Rectal smooth muscle tissue (tissue), 1 donor: ENCODE data around the gene CCNF.
A peak's percentile ranks its signal among the peaks of the same experiment; 100 is the strongest.

Experiments
- H3K27ac ChIP-seq: one replicate; pipeline ENCODE4 v1.7.0; 2013; ENCODE audit warnings: low read depth, low read length, inconsistent platforms
- H3K27me3 ChIP-seq: one replicate; pipeline ENCODE4 v1.7.0; 2013; ENCODE audit warnings: low read length; ENCODE audit not compliant: control insufficient read depth, insufficient read depth
- H3K36me3 ChIP-seq: one replicate; pipeline ENCODE4 v1.7.0; 2013; ENCODE audit warnings: low read length; ENCODE audit not compliant: control insufficient read depth, insufficient read depth
- H3K4me1 ChIP-seq: one replicate; pipeline ENCODE4 v1.7.0; 2013; ENCODE audit warnings: low read length; ENCODE audit not compliant: control insufficient read depth, insufficient read depth
- H3K4me3 ChIP-seq: one replicate; pipeline ENCODE4 v1.7.0; 2013; ENCODE audit warnings: low read length
- H3K9ac ChIP-seq: one replicate; pipeline ENCODE4 v1.7.0; 2013; ENCODE audit warnings: low read length

The CCNF gene

DNA sequence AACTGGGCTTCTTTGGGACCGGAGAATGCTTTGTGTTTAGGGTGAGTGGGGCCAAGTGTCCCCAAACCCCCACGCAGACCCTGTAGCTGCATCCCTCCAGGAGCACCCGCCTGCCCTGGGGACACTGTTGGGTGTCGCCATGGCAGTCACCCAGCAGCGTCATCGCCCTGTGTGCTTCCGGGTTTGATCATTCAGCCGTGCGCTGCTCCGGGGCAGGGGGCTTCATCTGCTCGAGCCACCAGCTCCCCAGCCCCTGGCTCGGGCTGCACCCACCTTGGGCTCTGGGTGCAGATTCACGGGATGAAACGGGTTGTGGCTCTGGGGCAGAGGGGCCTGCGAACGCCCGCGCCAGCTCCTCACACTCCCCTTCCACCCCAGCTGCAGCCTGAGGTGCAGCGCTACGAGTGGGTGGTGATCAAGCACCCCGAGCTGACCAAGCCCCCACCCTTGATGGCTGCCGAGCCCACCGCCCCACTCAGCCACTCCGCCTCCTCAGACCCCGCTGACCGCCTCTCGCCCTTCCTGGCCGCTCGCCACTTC is 70.7 kb downstream of the CCNF start:
- H3K4me1 ChIP-seq, result no peaks in the 10 kb centered on the region

GRCh38 chr16:2500430-2500917 is 71.2 kb downstream of the CCNF start:
- H3K4me1 ChIP-seq, result no peaks in the 10 kb centered on the region
- H3K9ac ChIP-seq, result no peak overlapping the region
- no peaks in the 10 kb centered on the region for H3K27me3 ChIP-seq
- no peak overlapping the region for H3K27ac ChIP-seq
- peaks cover 9% of the 10 kb centered on the region for H3K36me3 ChIP-seq
- H3K4me3 ChIP-seq, result no peak overlapping the region

More for the DNA sequence above, 70.7 kb downstream of the CCNF start:
- no peaks in the 10 kb centered on the region for H3K27me3 ChIP-seq
- no peak overlapping the region for H3K9ac ChIP-seq
- no peak overlapping the region for H3K4me3 ChIP-seq
- no peak overlapping the region for H3K27ac ChIP-seq
- H3K36me3 ChIP-seq, result peaks cover 9% of the 10 kb centered on the region

GRCh38 chr16:2500918-2501750 is 71.9 kb downstream of the CCNF start:
- peak overlapping the region; percentile 39 for H3K4me3 ChIP-seq
- H3K9ac ChIP-seq, result no peak overlapping the region
- H3K27me3 ChIP-seq, result no peaks in the 10 kb centered on the region
- no peak overlapping the region for H3K27ac ChIP-seq
- no peaks in the 10 kb centered on the region for H3K4me1 ChIP-seq
- peaks cover 9% of the 10 kb centered on the region for H3K36me3 ChIP-seq

GRCh38 chr16:2501946-2502895 is 73.0 kb downstream of the CCNF start:
- Histone ChIP-seq H3K4me3 (no peak overlapping the region), H3K27me3 (no peaks in the 10 kb centered on the region), H3K9ac (no peak overlapping the region), H3K27ac (no peak overlapping the region), H3K36me3 (peaks cover 3% of the 10 kb centered on the region), H3K4me1 (no peaks in the 10 kb centered on the region)

DNA sequence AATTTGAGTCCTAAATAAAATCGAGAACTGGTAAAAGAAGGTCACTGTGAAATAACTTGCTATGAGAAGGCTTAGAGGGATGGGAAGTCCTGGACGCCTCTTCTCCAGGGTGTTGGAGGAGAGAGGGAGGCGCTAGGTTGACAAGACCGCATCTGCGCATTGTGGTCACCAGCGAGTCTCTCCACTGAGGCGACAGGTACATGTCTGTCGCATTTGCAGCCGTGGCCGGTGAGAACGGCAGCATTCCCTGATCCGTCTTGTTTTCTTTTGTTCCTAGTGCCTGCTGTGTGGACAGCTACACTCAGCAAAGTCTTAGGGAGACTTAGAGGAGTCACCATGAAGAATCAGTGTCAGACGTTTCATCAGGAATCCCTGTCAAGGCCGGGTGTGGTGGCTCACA is 76.4 kb downstream of the CCNF start:
- no peak overlapping the region for H3K27ac ChIP-seq
- H3K9ac ChIP-seq, result no peak overlapping the region
- no peak overlapping the region for H3K4me3 ChIP-seq
- H3K36me3 ChIP-seq, result no peaks in the 10 kb centered on the region
- H3K27me3 ChIP-seq, result no peaks in the 10 kb centered on the region
- no peaks in the 10 kb centered on the region for H3K4me1 ChIP-seq

DNA sequence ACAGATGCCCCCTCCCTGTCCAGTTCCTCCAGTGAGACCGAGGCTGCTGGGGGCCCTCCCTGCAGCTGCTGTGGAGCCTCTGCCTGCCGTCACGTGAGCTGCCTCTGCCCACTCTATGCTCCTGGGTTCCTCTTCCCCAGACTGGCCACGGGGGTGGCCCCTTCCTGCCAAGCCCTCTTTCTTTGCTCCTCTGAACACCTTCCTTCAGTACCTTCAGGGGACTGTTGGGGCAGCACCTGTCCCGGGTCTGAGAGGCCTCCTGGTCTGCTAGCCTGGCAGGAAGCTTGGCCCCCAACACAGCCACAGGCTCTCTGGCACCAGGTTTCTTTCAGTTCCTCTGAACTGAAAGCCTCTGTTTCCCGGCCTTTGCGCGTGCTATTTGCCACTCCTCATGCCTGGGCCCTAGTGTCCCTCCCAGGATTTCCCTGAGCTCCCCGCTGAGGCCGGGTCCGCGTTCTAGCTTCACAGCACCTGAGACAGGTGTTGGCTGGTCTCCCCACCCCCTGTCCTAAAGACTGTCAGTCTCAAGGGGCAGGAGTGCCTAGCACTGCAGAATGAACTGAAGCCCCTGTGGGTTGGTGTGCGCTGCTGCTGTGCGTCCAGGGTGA is 77.9 kb downstream of the CCNF start:
- H3K9ac ChIP-seq, result no peak overlapping the region
- H3K27ac ChIP-seq, result no peak overlapping the region
- peaks cover 3% of the 10 kb centered on the region for H3K4me1 ChIP-seq
- H3K4me3 ChIP-seq, result no peak overlapping the region
- H3K36me3 ChIP-seq, result no peaks in the 10 kb centered on the region
- no peaks in the 10 kb centered on the region for H3K27me3 ChIP-seq

GRCh38 chr16:2507665-2508064 is 78.4 kb downstream of the CCNF start:
- H3K27ac ChIP-seq, result no peak overlapping the region

More at GRCh38 chr16:2507665-2508064, 78.4 kb downstream of the CCNF start:
- Histone ChIP-seq H3K36me3 (no peaks in the 10 kb centered on the region), H3K9ac (no peak overlapping the region), H3K27me3 (no peaks in the 10 kb centered on the region), H3K4me1 (peaks cover 3% of the 10 kb centered on the region), H3K4me3 (no peak overlapping the region)
